Activated CD4-positive, alpha-beta T cell treated with anti-CD3 and anti-CD28 coated beads for 24 hours (primary cell): ENCODE results near the gene SFXN5.
"Not testable (repeated sequence)": the region's sequence is repeated elsewhere in the genome, so short reads cannot be mapped to it uniquely, and the experiment has no call there.

Experiments
- DNase-seq, 2 donors: peaks; one replicate each; pipeline ENCODE4 v3.0.0-alpha.2; 2020; ENCODE audit warnings: low read depth in 2 of 2

The SFXN5 gene

GRCh38 chr2:73078457-73079411, 7.2 kb upstream of the SFXN5 start:
- DNase-seq: no peak

DNA sequence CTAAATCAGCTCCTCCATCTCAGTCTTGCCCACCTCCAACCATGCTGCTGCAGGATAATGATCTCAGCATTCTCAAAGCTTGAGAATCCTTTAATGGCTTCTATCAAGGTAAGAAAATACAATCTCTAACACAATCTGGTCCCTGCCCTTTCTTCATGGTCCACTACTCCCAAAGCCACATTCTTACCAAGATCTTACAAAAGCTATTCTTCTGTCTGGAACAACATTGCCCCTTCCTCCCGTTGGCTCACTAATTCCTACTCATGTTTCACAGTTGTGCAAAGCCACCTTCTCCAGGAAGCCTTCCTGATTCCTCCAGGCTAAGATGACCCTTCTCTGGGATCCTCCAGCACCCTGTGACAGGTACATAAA, 5.9 kb upstream of the SFXN5 start:
- no peak for DNase-seq

DNA sequence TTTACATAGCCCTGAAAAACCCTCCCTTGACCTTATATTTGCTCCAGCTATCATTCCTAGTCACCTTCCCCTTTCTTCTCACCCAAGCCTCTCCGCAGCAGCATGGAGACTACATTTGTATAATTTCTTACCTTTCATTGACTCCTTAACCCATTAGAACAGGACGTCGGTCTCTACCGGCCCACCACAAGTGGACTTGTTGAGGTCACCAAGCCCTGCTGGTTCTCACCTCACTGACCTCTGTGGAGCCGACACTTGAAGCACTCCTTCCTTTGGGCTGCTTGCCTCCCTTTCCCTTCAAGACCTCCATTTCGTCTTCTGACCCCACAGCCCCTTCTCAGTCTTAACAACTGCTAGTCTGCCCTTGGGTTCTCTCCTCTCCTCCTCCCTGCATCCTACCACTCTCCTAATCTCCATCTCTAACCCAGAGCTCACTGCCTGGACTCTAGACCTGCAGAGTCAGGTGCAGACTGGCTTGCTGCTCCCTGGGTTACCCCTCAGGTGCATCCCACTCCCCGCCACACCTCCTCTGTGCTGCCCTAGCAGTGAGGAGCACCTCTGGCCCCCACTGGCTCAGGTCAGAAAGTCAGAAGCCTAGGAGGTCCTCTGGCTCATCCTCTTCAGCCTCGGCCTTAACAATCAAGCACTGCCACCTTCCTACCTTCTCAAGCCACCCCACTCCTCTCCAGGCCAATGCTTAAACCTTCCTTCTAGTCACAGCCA, 5.3 kb upstream of the SFXN5 start:
- DNase-seq: no peak

- no peak for DNase-seq
Measured at GRCh38 chr2:73075477-73076373, 4.2 kb upstream of the SFXN5 start.

DNA sequence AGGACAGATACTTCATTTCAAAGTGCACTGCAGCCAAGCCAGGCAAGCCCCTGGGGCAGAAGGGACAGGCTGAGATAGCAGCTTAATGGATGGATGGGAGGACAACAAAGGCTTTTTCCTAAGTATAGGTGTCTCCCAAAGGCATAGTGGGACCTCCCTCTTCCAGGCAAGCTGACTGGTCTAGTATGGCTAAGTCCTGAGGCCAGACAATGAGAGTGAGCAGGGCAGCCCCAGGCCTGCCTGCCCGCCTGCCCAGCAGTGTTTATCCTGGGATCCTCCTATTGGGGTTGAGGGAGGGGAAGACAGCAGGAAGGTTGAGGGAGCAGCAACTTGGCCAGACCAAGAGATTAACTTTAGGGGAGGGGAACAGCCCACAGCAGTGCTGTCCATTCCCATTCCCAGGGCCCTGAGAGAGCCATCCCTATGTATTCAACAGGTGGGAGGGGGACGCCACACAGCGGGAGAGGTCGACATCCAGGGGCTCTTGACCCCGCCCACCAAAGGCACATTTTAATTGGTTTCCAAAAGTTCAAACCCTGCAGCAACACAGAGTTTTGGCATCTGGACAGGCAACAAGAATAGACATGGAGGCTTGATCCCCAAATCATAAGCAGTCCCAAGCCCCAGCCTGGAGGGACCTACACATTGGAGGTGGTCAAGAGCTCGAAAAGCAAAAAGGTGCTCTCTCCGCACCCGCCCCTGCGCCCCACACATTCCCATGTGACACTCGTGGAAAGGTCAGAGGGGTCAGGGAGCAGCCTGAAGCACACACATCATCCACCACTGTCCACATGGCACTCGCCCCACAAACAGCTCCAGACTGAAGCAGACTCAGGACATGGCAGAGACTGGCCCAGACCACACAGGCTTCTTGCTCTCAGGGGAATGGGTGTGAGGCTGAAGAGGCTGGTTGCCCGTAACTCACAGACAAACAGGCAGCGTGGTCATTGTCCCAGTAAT, 2.9 kb upstream of the SFXN5 start:
- no peak for DNase-seq

DNA sequence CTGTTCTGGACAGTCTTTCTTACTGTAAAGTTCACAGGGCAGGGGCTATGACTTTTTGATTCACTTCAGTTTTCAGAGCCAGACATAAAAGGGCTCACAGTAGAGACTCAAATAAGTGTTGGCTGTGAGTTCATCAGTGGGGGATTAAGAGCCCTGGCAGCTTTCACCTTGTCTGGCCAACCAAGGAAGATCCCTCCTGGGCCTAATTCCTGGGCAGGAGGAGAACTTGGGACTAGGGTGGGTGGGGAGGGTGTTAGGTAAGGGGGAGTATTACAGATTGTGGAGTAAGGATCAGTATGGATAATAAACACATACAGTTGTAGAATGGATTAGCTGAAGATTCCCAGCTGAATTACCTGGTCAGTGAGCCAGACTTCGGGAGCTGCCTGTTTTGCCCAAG, 904 bp upstream of the SFXN5 start:
- no peak for DNase-seq

DNA sequence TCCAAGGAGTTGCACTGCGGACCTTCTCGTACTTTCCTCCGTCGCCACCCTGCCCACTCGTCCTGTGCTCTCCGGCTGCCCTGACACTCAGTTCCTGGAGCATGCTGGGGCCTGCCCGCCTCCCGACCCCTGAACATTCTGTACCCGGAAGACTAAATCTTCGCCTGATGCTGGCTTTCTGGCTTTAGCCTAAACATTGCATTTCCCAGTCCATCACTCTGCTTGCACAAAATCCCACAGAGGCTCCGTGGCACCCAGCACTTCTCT, 550 bp upstream of the SFXN5 start:
- peak in 1 of 2 donors; percentile 1 for DNase-seq

- DNase-seq: peak; percentile 17 to 43
Measured at GRCh38 chr2:73070643-73071359, 711 bp downstream of the SFXN5 start.

DNA sequence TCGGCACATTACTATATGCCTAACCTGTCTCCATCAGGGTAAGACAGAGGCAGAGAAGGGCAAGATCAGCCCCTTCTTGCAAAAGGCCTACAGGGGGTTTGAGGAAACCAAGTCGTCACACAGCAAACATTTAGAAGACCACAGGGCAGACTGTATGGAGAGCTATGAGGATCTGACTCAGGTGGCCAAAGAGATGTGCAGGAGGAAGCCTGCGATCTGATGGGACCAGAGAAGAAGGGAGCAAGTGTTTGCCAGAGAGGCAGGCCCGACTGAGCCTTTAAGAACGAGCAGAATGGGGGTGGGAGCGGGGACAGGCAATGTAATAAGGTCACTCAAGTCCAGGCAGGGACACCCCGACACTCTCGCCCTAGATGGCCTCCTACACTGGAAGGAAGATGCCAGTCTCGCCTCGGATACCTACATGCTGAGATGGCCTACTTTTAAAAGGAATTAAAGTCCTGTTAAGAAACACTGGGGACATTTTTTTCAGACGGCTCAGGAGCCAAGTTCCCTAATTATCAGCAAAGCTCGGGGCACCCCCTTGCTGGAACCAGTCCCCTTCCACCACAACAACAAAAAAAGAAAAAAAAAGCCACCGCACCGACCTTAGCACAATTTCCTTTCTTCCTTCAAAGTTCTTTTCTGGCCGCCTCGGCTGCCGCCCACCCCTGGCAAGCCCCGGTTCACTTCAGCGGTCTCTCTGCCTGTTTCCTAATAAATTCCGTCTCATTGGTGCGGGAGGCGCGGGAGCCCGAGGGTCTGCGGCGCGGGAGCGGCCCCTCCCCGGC, 1.5 kb downstream of the SFXN5 start:
- DNase-seq: no peak

GRCh38 chr2:73069041-73069854, 2.3 kb downstream of the SFXN5 start:
- DNase-seq: no peak

DNA sequence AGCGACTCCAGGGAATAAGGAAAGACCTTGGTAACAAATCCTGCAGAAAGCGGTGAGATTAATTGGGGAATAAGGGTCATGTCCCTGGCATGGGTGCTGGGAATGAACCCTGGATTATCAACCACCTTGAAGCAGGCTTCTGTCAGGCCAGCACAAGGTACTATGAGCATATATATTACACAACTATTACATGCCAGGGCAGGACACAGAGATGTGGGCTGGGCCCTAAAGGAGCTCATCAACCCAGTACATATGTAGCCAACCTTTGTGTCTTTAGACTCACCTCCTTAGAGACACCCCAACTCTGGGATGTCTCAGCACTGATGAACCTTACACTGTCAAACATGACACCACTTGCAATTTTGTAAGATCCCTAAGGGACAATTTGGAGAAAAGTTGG, 3.4 kb downstream of the SFXN5 start:
- DNase-seq: no peak

DNA sequence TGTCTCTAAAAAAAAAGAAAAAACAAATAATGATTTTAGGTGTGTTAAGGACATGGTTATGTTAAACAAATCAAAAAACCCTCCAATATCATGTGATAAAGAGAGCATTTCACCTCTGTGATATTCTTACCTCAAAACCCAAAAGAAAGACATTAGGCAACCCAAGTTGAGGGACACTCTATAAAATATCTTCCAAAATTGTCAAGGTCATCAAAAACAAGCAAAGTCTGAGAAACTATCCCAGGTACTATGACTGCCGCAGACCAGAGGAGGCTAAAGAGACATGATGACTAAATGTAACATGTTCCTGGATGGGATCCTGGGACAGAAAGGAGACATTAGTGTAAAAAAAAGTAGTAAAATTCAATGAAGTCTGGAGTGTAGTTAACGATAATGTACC, 4.5 kb downstream of the SFXN5 start:
- DNase-seq: no peak

DNA sequence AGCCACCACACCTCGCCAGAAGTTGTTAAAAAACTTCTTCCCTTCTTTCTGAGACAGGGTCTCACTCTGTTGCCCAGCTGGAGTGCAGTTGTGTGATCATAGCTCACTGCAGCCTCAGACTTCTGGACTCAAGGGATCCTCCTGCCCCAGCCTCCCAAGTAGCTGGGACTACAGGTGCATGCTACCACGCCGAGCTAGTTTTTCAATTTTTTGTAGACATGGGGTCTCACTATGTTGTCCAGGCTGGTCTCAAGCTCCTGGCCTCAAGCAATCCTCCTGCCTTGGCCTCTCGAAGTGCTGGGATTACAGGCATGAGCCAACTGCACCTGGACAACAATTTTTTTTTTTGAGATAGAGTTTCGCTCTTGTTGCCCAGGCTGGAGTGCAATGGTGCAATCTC, 6.4 kb downstream of the SFXN5 start:
- not testable (repeated sequence) for DNase-seq

DNA sequence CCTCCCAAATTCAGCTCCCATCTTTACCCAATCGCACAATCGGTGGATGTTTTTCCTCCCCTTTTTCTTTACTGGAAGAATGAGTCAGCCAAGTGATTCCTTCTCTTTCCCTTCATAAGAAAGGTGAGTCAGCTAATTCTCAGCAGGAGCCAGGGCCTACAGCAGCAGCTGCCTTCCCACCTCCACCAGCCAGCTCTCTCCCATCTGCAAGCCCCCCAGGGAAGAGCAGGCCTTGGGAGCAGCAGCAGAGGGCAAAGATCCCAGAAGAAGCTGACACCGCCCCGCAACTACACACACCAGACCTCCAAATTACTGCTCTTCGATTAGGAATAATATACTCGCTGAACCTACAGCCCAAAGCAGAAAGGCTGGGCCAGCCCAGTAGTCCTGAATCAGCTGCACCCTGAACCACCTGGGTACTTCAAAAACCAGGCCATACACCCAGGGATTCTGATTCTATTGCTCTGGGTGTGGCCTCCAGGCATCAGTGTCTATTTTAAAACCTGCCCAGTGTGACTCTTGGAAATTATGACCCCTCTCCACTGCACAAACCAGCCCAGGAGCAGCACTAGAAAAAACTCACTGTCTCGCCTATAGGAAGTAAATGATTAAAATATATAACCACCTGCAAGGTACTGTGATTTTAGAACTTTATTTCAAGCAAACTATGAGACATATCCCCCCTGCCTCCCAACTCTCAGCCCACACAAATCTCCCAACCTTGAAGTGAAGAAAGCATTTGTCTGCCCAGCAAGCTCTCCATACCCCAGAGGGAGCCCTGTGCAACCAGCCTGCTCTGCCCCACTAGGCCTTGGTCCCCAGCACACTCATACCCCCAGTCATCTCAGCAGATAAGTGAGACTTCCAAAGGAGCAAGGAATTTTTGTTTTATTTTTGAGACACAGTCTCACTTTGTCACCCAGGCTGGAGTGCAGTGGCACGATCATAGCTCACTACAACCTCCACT, 7.3 kb downstream of the SFXN5 start:
- no peak for DNase-seq

GRCh38 chr2:73063472-73063871, 8.0 kb downstream of the SFXN5 start:
- DNase-seq: no peak

DNA sequence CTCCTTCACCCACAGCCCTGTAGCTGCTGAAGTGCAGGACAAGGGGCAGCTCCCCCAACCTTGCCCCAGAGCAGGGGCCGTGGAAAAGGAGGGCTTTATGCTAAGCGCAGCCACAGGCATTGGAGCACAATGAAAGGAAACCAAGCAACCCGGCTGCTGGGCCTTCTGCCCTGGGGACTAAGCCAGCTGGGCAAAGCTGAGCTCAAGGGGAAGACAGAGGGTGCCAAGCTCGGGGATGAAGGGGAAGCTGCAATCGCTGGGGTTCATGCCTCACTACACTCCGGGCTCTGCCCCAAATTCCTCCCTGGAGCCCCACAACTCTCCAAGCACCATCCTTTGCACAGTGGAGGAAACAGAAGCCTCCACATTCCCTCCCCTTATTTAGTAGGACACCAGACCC, 12.4 kb downstream of the SFXN5 start:
- DNase-seq: no peak

- DNase-seq: no peak
Measured at GRCh38 chr2:73054980-73055379, 16.5 kb downstream of the SFXN5 start.
